AG04450 (cell line): ENCODE results near the gene ADGRD2. TPM values are rescaled to one million over a fixed set of nuclear protein-coding genes. Genes with fewer than 3 reads are reported as not detected.

Source experiments
- CTCF ChIA-PET: fragments of 300-600, 350-600 bp; formaldehyde crosslinking; extraction: SDS; loops from one replicate; lab custom pipeline; 2022; ENCODE audit warnings: antibody characterized with exemption, inconsistent platforms; lab: Charles Lee
- POLR2A ChIA-PET: fragments of 350-600 bp; formaldehyde crosslinking; extraction: SDS; loops from one replicate; lab custom pipeline; 2021; ENCODE audit warnings: antibody characterized with exemption, inconsistent platforms; lab: Yijun Ruan, JAX
- DNase-seq: peaks from one replicate; pipeline ENCODE4 v3.0.0-alpha.2; 2011; ENCODE audit warnings: low read depth, low spot score
- H3K27ac ChIP-seq: one replicate; pipeline ENCODE4 v1.5.1; 2012; ENCODE audit warnings: low read depth, low read length, control low read depth
- H3K27me3 ChIP-seq: one replicate; pipeline ENCODE4 v1.6.0; 2012; ENCODE audit warnings: low read length; ENCODE audit not compliant: control insufficient read depth, insufficient read depth
- H3K4me3 ChIP-seq: 2 replicates; pipeline ENCODE4 v1.5.1; 2011; ENCODE audit warnings: mild to moderate bottlenecking, low read depth, low read length, control low read depth
- H3K9me3 ChIP-seq: 2 replicates; pipeline ENCODE4 v1.5.1; 2012; ENCODE audit warnings: low read length; ENCODE audit not compliant: control insufficient read depth, insufficient read depth
- CTCF ChIP-seq: IDR thresholded peaks from 2 replicates; pipeline ENCODE4 v1.5.1; 2011; ENCODE audit warnings: low read depth, low read length, control low read depth, inconsistent platforms
- polyA plus RNA-seq: library from polyadenylated mRNA; depleted of rRNA; stranded (reverse); fragments of >200 nt; gene quantifications from 2 replicates; pipeline ENCODE4 v1.2.3, GENCODE V29; 2011

The ADGRD2 gene
- polyA plus RNA-seq, 1 experiment = not detected

DNA sequence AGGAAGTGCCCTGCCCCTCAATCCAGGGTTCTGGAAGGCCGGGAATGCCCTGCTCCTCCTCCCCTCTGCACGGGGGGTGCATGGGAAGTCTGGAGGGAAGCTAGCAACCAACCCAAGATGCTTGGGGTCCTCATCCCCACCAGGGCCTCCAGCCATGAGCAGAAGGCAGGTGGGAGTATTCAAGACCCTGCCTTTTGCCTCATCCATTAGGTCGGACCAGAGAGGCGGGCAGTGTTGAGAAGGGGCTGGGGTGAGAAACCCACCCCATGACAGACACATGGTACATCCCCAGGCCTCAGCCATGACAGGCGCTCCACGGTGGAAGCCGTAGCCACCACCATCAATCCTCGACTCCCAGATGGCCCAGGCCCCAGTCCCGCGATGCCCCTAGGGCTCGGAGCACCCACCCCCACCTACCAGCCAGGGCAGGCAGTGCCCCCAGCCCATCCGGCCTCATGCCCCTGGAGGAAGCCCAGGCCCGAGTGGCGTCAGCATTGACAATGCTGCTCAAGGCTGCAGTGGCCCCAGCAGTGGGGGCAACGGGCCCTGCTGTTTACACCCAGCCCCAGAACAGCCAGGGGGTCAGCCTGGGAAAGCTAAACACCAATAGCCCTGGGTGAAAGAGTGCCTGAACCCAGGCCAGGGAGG is 48.4 kb downstream of the ADGRD2 start:
- H3K27me3 ChIP-seq = peaks cover 85% of the 10 kb centered on the region
- no peak overlapping the region for H3K4me3 ChIP-seq
- H3K27ac ChIP-seq = no peak overlapping the region
- ChIA-PET CTCF (no interaction called here), POLR2A (no interaction called here)
- no peaks in the 10 kb centered on the region; the same call in 1 of the 2 replicates for H3K9me3 ChIP-seq
- DNase-seq = no peak
- TF ChIP-seq CTCF = no peak

GRCh38 chr9:124499216-124499615 is 49.0 kb downstream of the ADGRD2 start:
- no peak overlapping the region for H3K4me3 ChIP-seq
- H3K9me3 ChIP-seq = no peaks in the 10 kb centered on the region; the same call in 1 of the 2 replicates
- no peak overlapping the region for H3K27ac ChIP-seq
- TF ChIP-seq CTCF = no peak
- DNase-seq = no peak
- POLR2A ChIA-PET = no interaction called here
- H3K27me3 ChIP-seq = peaks cover 86% of the 10 kb centered on the region
- CTCF ChIA-PET = no interaction called here

GRCh38 chr9:124500028-124500795 is 50.0 kb downstream of the ADGRD2 start:
- Histone ChIP-seq H3K27me3 (peaks cover 81% of the 10 kb centered on the region), H3K9me3 (no peaks in the 10 kb centered on the region; the same call in 1 of the 2 replicates), H3K4me3 (no peak overlapping the region), H3K27ac (no peak overlapping the region)
- ChIA-PET CTCF (no interaction called here), POLR2A (no interaction called here)
- DNase-seq = no peak
- TF ChIP-seq CTCF = no peak

DNA sequence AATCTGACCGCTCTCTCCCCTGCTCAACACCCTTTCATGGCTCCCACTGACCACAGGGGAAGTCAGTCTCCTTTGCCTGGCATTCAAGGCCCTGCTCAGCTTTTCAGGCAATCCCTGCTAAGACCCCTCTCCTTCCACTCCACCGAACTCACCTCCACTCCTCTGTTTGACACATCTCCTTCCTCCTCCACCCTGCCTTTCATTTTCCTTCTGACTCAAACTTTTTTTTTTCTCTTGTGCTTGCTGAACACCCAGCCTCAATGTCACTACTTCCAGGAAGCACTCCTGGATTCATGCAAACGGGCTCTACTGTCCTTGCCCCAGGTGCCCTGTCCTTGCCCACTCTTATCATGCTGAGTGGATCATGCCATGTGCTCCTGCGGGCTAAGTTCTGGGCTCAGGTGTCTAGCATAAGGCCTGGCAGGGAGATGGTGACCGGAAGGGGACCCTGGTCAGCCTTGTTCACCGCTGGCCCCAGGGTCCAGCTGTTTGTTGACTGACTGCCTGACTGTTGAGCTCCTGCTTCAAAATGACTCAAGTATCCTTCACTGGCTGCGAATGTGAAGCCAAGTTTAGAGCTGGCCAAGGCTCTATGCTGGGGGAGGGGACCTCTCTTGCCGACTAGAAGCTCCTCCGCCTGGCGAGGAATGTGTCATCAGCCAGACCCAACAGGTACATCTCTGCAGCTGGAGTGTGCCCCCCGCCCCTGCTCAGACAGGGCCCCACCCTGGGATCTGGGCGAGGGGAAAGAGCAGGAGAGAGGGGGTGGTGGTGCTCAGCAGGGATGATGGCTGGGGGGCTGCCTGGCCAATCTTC is 50.8 kb downstream of the ADGRD2 start:
- Histone ChIP-seq H3K9me3 (no peaks in the 10 kb centered on the region; the same call in 1 of the 2 replicates), H3K27me3 (peaks cover 81% of the 10 kb centered on the region), H3K4me3 (no peak overlapping the region), H3K27ac (no peak overlapping the region)
- CTCF ChIA-PET = no interaction called here
- no peak for DNase-seq
- POLR2A ChIA-PET = no interaction called here
- TF ChIP-seq CTCF = no peak
